ENCODE results near the gene NRG3.
"Not testable (repeated sequence)": the region's sequence is repeated elsewhere in the genome, so short reads cannot be mapped to it uniquely, and the experiment has no call there.

NRG3 gene

GRCh38 chr10:82027711-82028110 lies 152.7 kb downstream of the NRG3 start:
- no peak for TF ChIP-seq CTCF (IDR thresholded peaks at IDR 0.05; ENCODE audit: low read length, missing control alignments)
- peak; percentile 44 for DNase-seq (ENCODE audit: low read depth)
- no peak overlapping the region for H3K4me3 ChIP-seq (replicated peaks; ENCODE audit: low read depth, low read length)

GRCh38 chr10:82037076-82037475 lies 162.1 kb downstream of the NRG3 start:
- TF ChIP-seq CTCF (IDR thresholded peaks at IDR 0.05; ENCODE audit: low read length, missing control alignments) = no peak
- DNase-seq (ENCODE audit: low read depth) = peak; percentile 1
- H3K4me3 ChIP-seq (replicated peaks; ENCODE audit: low read depth, low read length) = no peak overlapping the region

- no peak for TF ChIP-seq CTCF (IDR thresholded peaks at IDR 0.05; ENCODE audit: low read length, missing control alignments)
- H3K4me3 ChIP-seq (replicated peaks; ENCODE audit: low read depth, low read length) = no peak overlapping the region
- no peak for DNase-seq (ENCODE audit: low read depth)
Measured at GRCh38 chr10:82038587-82038986, 163.6 kb downstream of the NRG3 start.

GRCh38 chr10:82040336-82040735 lies 165.3 kb downstream of the NRG3 start:
- no peak overlapping the region for H3K4me3 ChIP-seq (replicated peaks; ENCODE audit: low read depth, low read length)
- TF ChIP-seq CTCF (IDR thresholded peaks at IDR 0.05; ENCODE audit: low read length, missing control alignments) = no peak
- DNase-seq (ENCODE audit: low read depth) = no peak

GRCh38 chr10:82041018-82041417 lies 166.0 kb downstream of the NRG3 start:
- no peak overlapping the region for H3K4me3 ChIP-seq (replicated peaks; ENCODE audit: low read depth, low read length)
- TF ChIP-seq CTCF (IDR thresholded peaks at IDR 0.05; ENCODE audit: low read length, missing control alignments) = no peak
- DNase-seq (ENCODE audit: low read depth) = peak; percentile 8

GRCh38 chr10:82056391-82056790 lies 181.4 kb downstream of the NRG3 start:
- no peak overlapping the region for H3K4me3 ChIP-seq (replicated peaks; ENCODE audit: low read depth, low read length)
- TF ChIP-seq CTCF (IDR thresholded peaks at IDR 0.05; ENCODE audit: low read length, missing control alignments) = no peak
- no peak for DNase-seq (ENCODE audit: low read depth)

- not testable (repeated sequence) for H3K4me3 ChIP-seq (replicated peaks; ENCODE audit: low read depth, low read length)
Measured at GRCh38 chr10:82067192-82067591, 192.2 kb downstream of the NRG3 start.

GRCh38 chr10:82068501-82068900 lies 193.5 kb downstream of the NRG3 start:
- no peak for DNase-seq (ENCODE audit: low read depth)
- no peak overlapping the region for H3K4me3 ChIP-seq (replicated peaks; ENCODE audit: low read depth, low read length)
- TF ChIP-seq CTCF (IDR thresholded peaks at IDR 0.05; ENCODE audit: low read length, missing control alignments) = no peak

More at GRCh38 chr10:82067192-82067591, 192.2 kb downstream of the NRG3 start:
- not testable (repeated sequence) for DNase-seq (ENCODE audit: low read depth)

All from fibroblast of pulmonary artery (primary cell).